ENCODE measurements around the gene LCE1E.

The LCE1E gene, protein sequence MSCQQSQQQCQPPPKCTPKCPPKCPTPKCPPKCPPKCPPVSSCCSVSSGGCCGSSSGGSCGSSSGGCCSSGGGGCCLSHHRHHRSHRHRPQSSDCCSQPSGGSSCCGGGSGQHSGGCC

DNA sequence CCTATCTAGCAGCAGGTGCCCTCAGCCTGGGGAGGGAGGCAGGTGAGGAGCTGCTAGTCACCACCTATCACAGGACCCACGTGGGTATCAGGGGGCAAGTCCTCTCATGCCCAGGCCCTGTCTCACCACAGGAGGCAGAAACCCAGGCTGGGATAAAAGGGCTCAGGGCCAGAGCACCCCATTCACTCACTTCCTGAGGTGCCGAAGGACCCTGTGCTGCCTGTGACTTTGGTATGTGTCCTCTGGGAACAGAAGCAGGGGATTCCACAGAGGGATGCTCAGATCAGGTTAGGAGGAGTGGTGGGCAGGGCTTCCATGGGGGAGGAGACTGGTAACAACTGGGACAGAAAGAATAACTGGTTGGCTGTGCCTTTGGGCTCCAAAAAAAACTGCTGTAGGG lies at the start of gene LCE1E:
LCE1E (plus strand) TSS at position 181 of the 400 bp plus-strand sequence. CDS start 1,043 bp downstream, outside the sequence.
- H3K4me3 Mint-ChIP-seq = no peak within 1 kb of the TSS
- H3K27ac Mint-ChIP-seq = no peak within 1 kb of the TSS
- no peaks in the 10 kb centered on the region for H3K4me1 Mint-ChIP-seq (ENCODE audit: low read depth)
- DNase-seq (ENCODE audit: low spot score) = no peak
- no peaks in the 10 kb centered on the region for H3K36me3 Mint-ChIP-seq (ENCODE audit: low read depth)
- H3K27me3 Mint-ChIP-seq (ENCODE audit: low read depth) = peaks cover 7% of the 10 kb centered on the region
- no peaks in the 10 kb centered on the region for H3K9me3 Mint-ChIP-seq

DNA sequence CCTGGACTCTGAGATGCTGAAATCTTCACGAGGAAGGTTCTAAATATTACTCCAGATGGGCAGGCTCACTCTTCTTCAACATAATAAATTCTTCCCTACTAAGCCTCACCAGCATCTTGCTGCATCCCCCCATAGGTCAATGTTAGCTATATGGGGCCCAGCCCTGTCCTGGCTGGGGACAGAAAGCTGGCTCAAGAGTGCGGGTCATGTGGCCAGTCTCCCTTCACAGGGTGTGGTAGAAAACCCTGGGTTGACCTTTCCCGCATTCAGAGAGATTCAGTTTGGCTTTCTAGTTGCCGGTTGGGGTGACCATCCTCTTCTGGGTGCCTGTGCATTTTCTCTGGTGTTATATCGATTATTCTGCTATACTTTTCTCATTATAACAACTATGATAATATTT lies 48.1 kb upstream of the LCE1E start:
- DNase-seq (ENCODE audit: low spot score) = no peak
- Mint-ChIP-seq H3K4me1 (ENCODE audit: low read depth) (no peaks in the 10 kb centered on the region), H3K9me3 (no peaks in the 10 kb centered on the region), H3K4me3 (no peak overlapping the region), H3K36me3 (ENCODE audit: low read depth) (no peaks in the 10 kb centered on the region), H3K27ac (no peak overlapping the region), H3K27me3 (ENCODE audit: low read depth) (peaks cover 2% of the 10 kb centered on the region)

DNA sequence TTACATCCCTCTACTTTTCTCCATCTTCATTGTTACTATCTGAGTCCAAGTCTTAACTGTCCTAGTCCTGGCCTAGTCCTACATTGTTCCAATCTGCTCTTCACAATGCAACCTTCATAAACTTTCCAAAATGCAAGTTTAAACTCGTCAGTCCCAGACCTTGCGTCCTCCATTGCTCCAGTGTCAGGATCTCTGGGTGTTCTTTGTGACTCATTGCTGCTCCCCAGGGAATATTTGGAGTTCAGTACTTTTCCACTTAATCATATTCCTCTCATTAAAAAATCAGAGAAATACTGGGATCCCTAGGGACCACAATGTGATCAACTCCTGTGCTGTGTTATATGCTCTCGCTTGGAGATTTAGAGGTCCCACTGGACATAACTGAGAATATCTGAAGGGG lies 46.2 kb upstream of the LCE1E start:
- no peak for DNase-seq (ENCODE audit: low spot score)
- H3K9me3 Mint-ChIP-seq = no peaks in the 10 kb centered on the region
- peaks cover 2% of the 10 kb centered on the region for H3K27me3 Mint-ChIP-seq (ENCODE audit: low read depth)
- H3K4me3 Mint-ChIP-seq = no peak overlapping the region
- no peaks in the 10 kb centered on the region for H3K4me1 Mint-ChIP-seq (ENCODE audit: low read depth)
- H3K27ac Mint-ChIP-seq = no peak overlapping the region
- no peaks in the 10 kb centered on the region for H3K36me3 Mint-ChIP-seq (ENCODE audit: low read depth)

DNA sequence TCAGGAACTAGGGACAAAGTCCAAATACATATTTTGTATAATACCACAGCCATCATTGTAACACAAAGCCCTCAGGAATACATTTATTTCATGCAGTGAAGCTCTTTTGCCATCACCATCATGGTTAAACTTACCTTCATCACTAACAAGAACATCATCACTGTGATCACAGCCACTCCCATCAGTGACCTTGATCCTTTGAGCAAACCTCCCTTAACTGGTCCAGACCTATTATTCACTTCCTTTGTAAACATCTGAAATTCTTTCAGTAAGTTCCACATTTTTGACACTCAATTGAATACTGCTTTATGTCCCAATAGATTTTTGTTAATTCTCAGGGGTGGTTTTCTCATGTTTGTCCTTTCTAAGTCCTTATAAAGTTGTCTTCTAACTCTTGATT lies 44.4 kb upstream of the LCE1E start:
- Mint-ChIP-seq H3K4me1 (ENCODE audit: low read depth) (no peaks in the 10 kb centered on the region), H3K4me3 (no peak overlapping the region), H3K36me3 (ENCODE audit: low read depth) (no peaks in the 10 kb centered on the region), H3K9me3 (no peaks in the 10 kb centered on the region), H3K27ac (no peak overlapping the region), H3K27me3 (ENCODE audit: low read depth) (peaks cover 2% of the 10 kb centered on the region)
- DNase-seq (ENCODE audit: low spot score) = no peak

DNA sequence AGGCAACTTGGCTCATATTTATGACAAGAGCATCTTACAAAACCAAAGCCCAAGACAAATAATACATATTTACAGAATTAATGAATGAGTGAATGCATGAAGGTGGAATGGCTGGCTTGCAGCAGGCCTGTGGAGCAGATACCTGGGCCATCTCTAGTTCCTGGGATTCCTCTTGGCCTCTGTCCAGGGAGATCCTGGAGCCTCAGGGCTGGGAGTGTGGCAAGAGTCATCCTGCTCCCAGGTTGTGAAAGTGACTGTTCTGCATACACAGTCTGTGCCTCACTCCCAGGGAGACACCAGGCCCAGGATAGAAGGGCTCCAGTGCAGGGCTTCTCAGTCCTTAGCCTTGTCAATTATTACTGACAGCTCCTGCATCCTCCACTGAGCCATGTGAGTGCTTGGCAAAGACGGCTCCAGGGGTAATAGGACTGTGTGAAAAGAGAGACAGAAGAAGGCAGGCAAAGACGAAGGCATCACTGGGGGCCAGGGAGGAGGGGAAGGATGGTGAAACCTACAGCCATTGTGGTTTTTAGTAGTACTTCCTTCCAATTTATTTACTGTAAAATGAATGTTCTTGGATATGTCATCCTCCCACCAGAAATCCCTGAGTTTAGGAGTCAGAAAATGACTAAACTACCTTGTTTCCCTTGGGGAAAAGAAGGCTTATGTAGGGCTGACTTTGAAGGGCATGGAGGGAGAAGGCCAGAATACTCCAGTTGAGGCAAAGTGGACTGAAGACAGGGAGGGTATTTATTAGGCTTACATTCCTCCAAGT lies 42.5 kb upstream of the LCE1E start:
- Mint-ChIP-seq H3K27ac (no peak overlapping the region), H3K9me3 (no peaks in the 10 kb centered on the region), H3K4me3 (no peak overlapping the region), H3K4me1 (ENCODE audit: low read depth) (no peaks in the 10 kb centered on the region), H3K36me3 (ENCODE audit: low read depth) (no peaks in the 10 kb centered on the region), H3K27me3 (ENCODE audit: low read depth) (no peaks in the 10 kb centered on the region)
- DNase-seq (ENCODE audit: low spot score) = no peak

DNA sequence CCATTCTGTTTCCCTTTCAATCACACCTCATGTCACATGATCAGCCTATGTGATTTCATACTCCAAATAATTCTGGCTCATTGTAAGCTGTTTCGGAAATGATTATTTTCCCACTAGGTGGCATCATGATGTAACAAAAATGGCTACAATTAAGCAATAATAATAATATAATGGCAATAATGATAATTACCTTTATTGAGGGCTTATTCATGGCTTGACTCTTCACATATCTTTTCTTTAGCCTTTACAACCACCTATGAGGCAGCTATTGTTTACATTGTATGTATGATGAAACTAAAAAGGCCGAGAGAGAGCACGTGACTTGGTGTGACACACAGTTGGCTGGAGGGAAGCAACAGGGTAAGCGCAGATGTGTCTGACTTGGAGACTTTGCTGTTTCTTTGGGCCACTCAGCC lies 40.8 kb upstream of the LCE1E start:
- DNase-seq (ENCODE audit: low spot score) = no peak
- Mint-ChIP-seq H3K27ac (no peak overlapping the region), H3K9me3 (no peaks in the 10 kb centered on the region), H3K4me3 (no peak overlapping the region), H3K36me3 (ENCODE audit: low read depth) (no peaks in the 10 kb centered on the region), H3K27me3 (ENCODE audit: low read depth) (no peaks in the 10 kb centered on the region), H3K4me1 (ENCODE audit: low read depth) (no peaks in the 10 kb centered on the region)

DNA sequence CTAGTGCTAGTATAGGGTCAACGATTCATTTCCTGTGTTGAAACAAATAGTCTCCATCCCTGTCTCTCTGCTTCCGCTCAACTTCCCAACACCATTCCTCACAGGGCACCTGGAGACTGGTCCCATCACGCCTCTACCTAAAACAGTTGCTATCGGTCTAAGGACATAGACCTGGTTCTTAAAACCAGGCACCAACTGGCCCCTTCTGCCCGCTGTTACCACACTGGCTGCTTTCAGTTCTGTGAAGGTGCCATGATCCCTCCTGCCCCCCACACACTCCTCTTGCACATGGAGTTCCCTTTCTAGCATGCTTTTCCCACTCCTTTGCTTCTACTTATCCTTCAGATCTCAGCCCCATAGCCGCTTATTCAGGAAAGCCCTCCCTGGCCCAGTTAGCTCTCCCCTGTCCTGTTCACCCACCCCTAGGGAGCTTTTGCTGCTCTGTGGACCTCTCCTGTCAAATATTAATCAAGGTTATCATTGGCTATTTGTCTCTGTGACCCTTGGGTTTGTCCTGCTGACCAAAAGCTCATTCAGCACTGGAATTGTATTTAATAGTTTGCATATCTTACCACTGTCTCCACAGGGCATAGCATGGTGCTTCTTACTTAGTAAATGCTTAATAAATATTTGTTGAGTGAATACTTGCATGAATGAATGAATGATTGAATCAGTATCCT lies 40.2 kb upstream of the LCE1E start:
- H3K27me3 Mint-ChIP-seq (ENCODE audit: low read depth) = peaks cover 6% of the 10 kb centered on the region

DNA sequence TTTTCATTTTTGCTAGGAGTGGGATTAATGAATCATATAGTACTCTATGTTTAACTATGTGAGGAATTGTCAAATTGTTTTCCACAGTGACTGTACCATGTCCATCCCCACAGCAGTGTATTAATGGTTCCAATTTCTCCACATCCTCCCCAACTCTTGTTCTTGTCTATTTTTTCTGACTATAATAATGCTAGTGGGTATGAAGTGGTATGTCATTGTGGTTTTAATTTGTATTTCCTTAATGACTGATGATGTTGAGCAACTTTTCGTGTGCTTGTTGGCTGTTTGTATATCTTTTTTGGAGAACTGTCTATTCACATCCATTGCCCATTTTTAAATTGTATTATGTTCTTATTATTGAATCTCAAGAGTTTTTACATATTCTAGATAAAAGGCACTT lies 38.2 kb upstream of the LCE1E start:
- H3K4me3 Mint-ChIP-seq = no peak overlapping the region
- H3K36me3 Mint-ChIP-seq (ENCODE audit: low read depth) = no peaks in the 10 kb centered on the region
- H3K27ac Mint-ChIP-seq = no peak overlapping the region
- peaks cover 11% of the 10 kb centered on the region for H3K27me3 Mint-ChIP-seq (ENCODE audit: low read depth)
- no peak for DNase-seq (ENCODE audit: low spot score)
- no peaks in the 10 kb centered on the region for H3K4me1 Mint-ChIP-seq (ENCODE audit: low read depth)
- no peaks in the 10 kb centered on the region for H3K9me3 Mint-ChIP-seq

More for the DNA sequence above, 40.2 kb upstream of the LCE1E start:
- Mint-ChIP-seq H3K9me3 (no peaks in the 10 kb centered on the region), H3K36me3 (ENCODE audit: low read depth) (no peaks in the 10 kb centered on the region), H3K27ac (no peak overlapping the region), H3K4me3 (no peak overlapping the region), H3K4me1 (ENCODE audit: low read depth) (no peaks in the 10 kb centered on the region)
- DNase-seq (ENCODE audit: low spot score) = no peak

DNA sequence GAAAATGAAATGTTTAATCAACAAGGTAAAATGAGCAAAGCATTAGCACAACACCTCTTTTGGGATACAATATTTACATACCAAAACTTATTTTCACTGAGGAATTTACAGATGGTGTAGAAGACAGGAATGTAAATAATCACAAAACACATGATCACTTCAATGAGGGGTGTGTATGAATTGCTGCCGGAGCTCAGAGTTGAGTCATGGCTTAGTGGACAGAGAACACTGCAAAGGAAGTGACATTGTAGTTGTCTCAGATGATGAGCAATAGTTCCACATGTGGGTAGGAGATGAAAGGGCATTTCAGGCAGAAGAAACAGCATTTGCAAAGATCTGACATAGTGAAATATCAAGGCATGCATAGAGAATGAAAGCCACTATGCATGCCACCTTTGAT lies 33.8 kb upstream of the LCE1E start:
- Mint-ChIP-seq H3K27me3 (ENCODE audit: low read depth) (peaks cover 13% of the 10 kb centered on the region), H3K9me3 (no peaks in the 10 kb centered on the region), H3K4me1 (ENCODE audit: low read depth) (no peaks in the 10 kb centered on the region), H3K4me3 (no peak overlapping the region), H3K27ac (no peak overlapping the region), H3K36me3 (ENCODE audit: low read depth) (no peaks in the 10 kb centered on the region)
- DNase-seq (ENCODE audit: low spot score) = no peak

DNA sequence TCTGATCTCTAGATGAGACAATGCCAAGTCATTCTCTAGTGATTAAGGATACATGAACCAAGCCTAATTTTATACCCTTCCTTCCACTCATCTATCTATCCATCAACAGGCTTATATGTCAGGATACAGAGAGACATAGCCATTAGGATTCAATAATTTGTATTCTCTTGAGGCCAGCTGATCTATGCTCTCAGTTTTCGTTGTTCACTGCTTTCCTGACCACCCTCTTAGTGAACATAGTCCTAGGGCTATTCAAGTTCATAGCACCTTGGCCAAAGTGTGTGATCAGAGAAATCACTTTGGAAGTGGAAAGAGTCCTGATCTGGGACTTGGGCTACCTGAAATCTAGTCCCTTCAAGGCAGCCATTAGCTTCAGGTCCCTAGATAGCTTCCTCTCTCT lies 32.5 kb upstream of the LCE1E start:
- DNase-seq (ENCODE audit: low spot score) = no peak
- peaks cover 13% of the 10 kb centered on the region for H3K27me3 Mint-ChIP-seq (ENCODE audit: low read depth)
- H3K36me3 Mint-ChIP-seq (ENCODE audit: low read depth) = no peaks in the 10 kb centered on the region
- H3K4me3 Mint-ChIP-seq = no peak overlapping the region
- no peaks in the 10 kb centered on the region for H3K9me3 Mint-ChIP-seq
- no peak overlapping the region for H3K27ac Mint-ChIP-seq
- no peaks in the 10 kb centered on the region for H3K4me1 Mint-ChIP-seq (ENCODE audit: low read depth)

DNA sequence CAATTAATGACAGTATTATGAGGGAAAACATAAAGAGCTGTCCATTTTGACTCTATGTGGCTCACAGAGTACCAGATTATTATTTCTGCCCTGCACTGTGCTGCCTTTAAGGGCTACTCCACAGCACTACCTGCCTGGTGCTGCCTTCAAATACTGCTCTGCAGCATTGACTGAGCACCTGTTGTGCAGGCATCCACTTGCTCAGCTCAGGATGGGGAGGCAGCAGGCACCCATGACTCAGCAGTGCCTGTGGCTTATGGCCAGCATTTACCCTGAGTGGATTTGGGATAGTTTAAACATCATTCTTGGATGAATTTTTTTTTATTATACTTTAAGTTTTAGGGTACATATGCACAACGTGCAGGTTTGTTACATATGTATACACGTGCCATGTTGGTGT lies 29.2 kb upstream of the LCE1E start:
- Mint-ChIP-seq H3K36me3 (ENCODE audit: low read depth) (no peaks in the 10 kb centered on the region), H3K4me3 (no peak overlapping the region), H3K4me1 (ENCODE audit: low read depth) (no peaks in the 10 kb centered on the region), H3K9me3 (no peaks in the 10 kb centered on the region), H3K27ac (no peak overlapping the region), H3K27me3 (ENCODE audit: low read depth) (peaks cover 2% of the 10 kb centered on the region)
- DNase-seq (ENCODE audit: low spot score) = no peak

DNA sequence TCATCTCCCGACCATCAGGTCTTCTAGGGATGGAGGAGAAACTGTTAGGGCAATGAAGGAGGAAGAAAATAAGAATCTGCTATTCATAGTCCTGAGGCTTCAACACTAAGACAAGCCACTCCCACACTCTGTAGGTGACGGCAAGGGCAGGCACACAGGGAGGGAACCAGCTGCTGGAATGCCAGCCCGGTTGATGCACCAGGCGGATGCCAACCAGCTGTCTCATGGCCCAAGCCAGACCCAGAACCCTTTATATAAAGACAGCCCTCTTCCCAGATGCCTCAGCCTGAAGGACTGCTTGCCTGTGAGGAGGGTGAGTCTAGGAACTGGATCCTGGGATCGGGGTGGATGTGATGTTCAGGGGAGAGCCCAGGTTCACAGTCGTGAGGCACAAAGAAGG lies 28.3 kb upstream of the LCE1E start, which contains the start of gene KPRP:
KPRP (plus strand) TSS at position 279 of the 400 bp plus-strand sequence. CDS start 1,564 bp downstream, outside the sequence.
- Mint-ChIP-seq H3K27me3 (ENCODE audit: low read depth) (peaks cover 2% of the 10 kb centered on the region), H3K4me3 (no peak within 1 kb of the TSS), H3K4me1 (ENCODE audit: low read depth) (no peaks in the 10 kb centered on the region), H3K36me3 (ENCODE audit: low read depth) (no peaks in the 10 kb centered on the region), H3K9me3 (no peaks in the 10 kb centered on the region), H3K27ac (no peak within 1 kb of the TSS)
- DNase-seq (ENCODE audit: low spot score) = no peak

DNA sequence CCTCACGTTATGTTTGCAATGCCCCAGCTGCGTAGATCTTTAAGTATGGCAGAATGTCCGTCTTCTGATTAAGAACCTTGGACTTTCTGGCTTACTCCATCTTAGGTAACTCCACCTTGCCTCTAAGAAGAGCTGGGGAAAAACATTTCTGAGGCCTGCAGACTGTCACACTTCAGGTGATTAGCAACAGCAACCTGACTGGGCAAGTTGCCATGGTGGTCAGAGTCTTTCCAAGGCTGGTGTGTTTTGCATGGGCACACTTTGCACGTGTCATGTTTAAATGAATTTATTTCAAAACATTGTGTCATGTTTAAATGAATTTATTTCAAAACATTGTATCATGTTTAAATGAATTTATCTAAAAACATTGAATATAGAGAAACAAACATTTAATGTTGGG lies 27.4 kb upstream of the LCE1E start:
- H3K27ac Mint-ChIP-seq = no peak overlapping the region

DNA sequence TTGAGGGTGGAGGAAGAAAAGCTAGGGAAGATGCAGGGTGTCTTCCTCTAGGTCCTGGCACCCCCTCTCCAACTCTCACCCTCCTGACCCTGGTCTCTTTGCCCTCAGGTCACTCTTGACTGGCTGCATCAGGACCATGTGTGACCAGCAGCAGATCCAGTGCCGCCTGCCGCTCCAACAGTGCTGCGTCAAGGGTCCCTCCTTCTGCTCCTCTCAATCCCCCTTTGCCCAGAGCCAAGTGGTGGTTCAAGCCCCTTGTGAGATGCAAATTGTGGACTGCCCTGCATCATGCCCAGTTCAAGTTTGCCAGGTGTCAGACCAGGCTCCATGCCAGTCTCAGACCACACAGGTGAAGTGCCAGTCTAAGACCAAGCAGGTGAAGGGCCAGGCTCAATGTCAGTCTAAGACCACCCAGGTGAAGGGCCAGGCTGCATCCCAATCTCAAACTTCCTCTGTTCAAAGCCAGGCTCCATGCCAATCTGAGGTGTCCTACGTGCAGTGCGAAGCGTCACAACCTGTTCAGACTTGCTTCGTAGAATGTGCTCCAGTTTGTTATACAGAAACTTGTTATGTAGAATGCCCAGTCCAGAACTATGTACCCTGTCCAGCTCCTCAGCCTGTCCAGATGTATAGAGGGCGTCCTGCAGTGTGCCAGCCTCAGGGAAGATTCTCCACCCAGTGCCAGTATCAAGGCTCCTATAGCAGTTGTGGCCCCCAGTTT lies 26.4 kb upstream of the LCE1E start:
- Mint-ChIP-seq H3K27me3 (ENCODE audit: low read depth) (no peaks in the 10 kb centered on the region), H3K27ac (no peak overlapping the region), H3K4me3 (no peak overlapping the region), H3K36me3 (ENCODE audit: low read depth) (no peaks in the 10 kb centered on the region), H3K4me1 (ENCODE audit: low read depth) (no peaks in the 10 kb centered on the region), H3K9me3 (no peaks in the 10 kb centered on the region)
- no peak for DNase-seq (ENCODE audit: low spot score)

More for the DNA sequence above, 27.4 kb upstream of the LCE1E start:
- Mint-ChIP-seq H3K4me1 (ENCODE audit: low read depth) (no peaks in the 10 kb centered on the region), H3K36me3 (ENCODE audit: low read depth) (no peaks in the 10 kb centered on the region), H3K27me3 (ENCODE audit: low read depth) (no peaks in the 10 kb centered on the region), H3K4me3 (no peak overlapping the region), H3K9me3 (no peaks in the 10 kb centered on the region)
- DNase-seq (ENCODE audit: low spot score) = no peak
